HG02938 (cell line): ENCODE results near the gene BTG1.

Experiments used
- ATAC-seq: cut with Tn5 transposase; IDR thresholded peaks from one replicate; pipeline ENCODE4 v1.9.1; 2021; ENCODE audit warnings: mild to moderate bottlenecking, moderate library complexity; ENCODE audit not compliant: unreplicated experiment

BTG1 gene

DNA sequence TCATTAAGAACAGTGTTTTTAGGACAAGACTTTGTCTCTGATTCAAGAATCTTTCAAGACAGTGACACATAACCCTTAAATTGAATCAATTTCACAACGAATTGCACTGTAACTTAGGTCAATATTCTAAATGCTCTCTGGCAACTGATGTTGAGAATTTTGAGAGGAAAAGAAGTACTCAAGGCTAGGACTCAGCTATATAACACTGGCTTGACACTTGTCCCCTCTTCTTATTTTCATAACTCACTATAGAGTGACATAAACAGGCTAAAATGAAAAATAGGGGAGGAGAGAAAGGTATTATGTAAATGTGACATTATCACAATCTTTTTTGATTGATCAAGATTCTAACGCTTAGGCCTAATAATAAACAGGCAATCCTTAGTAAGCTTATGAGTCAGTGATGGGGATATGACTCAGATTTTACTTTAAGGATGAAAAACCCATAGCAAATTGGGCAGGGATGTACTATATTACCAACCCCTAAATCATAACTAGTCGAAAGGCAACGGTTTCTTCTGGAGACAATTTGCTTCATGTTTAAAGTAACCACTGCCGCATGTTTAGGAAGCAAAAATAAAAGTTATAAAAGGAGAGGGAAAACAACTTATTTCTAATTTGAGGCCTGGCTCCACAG, 10.9 kb downstream of the BTG1 start:
- no peak for ATAC-seq

DNA sequence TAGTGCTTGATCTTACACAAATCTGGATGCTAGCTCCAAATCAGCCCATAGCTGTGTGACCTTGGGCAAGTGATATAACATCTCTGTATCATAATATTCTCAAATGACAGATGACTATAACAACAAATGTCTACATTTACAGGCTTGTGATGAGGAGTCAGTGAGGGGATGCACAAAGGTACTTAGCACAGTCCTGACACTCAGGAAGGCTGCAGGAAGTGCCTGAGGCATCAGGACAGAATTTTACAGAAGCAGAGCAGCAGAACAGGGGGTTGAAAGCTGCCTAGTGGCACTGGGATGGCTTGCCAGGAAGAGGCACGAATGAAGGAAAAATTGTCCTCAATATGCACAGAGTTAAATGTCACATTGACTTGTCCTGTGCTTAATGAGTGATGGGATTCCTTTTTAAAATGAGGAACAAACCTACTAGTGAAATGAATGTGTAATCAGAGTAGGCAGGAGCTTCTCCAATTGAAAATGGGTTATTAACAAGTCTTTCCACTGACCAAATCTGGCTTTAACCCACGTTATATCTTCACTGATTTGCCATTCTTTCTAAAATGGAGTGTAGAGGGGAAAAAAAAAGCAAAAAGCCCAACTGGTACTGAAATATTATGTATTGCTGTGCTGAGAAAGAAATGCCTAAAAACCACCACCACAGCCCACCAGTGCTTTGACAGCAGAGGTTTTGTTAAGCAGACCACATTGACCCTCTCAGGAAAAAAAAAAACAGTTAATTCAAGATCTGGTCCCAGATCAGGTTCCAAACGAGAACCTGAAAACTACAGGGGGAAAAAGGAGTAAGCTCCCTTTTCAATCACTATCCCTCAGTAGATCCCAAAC, 11.6 kb downstream of the BTG1 start:
- peak; percentile 40 for ATAC-seq

DNA sequence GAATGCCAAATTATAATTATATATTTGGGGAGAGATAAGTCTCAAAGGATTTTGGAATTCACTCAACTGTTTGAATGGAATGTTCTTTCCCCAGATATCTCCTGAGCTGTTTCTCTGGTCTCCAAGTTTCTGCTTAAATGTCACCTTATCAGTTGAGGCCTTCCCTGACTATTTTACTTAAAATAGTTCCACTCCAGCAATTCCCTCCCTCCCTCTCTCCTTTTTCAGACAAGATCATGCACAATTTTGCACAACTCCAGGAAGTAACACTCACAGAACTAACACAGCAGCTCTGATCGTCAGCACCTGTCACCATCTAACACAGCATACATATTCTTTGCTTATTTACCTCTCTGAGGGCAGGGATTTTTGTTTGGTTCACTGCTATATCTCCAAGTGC, 12.5 kb downstream of the BTG1 start:
- no peak for ATAC-seq

DNA sequence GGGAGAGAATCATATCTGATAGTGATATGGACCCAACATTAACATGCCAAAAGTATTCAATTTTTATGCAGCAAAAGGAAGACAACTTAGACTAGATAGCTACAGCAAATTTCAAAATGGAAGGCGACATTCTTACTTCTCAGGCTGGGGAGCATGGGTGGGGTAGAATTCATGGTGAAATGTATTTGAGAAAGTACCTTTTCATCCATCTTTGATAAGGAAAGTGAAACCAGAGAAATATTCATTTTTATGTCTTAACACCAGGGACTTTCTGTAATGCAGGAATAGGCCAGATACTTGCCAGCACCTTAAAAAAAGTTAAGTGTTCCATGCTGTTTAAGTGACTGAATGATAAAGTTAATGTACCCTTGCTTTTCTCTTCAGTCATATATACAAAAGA, 13.4 kb downstream of the BTG1 start:
- ATAC-seq: no peak

DNA sequence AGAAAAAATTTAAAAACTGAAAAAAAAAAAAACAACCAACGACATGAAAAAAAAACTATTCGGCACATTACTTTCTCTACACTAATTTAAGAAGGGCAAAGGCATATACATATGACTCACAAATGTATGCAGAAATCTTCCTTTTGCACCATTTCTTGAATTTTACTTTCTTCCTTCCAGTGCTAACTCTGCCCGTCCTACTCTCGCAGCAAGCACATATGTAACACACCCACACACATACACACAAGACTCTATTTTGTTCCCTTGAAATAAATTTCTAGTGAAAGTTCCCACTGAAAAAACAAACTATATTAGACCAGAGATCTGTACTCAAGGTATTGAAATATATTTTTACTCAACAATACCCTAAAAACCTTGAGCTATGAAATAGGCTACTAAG, 14.6 kb downstream of the BTG1 start:
- no peak for ATAC-seq

DNA sequence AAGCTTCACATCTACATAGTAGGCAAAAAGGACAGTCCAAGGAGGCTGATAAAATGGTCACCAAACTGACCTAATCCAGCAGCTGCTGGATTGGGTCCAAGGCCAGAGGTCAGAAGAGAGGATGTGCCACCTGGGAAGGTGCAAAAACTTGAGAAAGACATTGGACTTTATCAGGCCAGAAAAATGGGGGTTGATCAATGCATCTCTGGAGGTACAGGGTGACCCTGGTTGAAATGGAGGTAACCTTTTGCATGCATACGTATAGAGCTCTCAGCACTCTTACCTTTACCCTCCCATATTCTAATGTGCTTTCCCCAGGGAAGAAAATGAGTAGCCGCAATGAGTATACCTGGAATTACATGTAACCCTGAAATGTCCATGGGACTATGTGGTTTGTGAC, 16.0 kb downstream of the BTG1 start:
- no peak for ATAC-seq

DNA sequence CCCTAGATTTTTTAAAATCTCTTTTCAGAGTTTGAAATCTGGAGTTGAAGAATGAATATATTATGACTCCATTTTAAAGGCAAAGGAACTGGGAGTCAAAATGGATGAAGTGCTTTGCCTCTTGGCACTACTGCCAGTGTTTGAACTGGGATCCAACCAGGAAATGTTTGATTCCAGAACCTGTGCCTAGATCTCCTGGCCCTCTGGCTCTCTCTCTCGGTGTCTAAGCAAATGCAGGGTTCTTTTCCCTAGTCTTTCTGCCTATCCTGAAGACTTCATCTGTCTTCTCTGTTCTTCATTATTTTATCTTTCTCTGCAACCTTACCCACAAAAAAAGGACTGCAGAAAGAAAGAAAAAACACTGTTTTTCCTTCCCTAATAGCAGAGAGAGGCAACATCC, 17.0 kb downstream of the BTG1 start:
- no peak for ATAC-seq

DNA sequence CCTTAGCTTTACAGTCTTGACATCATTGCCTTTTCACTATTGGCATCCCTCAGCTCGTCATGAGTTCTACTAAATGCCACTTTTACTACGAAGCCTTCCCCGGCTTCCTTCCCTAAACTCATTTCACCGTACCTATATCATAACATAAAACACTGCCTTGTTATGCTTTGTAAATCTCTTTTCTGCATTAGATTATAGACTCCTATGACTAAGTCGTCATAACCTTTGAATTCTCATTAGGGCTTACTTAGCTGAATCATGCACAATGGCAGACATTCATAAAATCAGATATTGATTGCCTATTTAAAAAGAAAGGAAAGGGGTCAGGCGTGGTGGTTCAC, 21.0 kb downstream of the BTG1 start:
- ATAC-seq: no peak

DNA sequence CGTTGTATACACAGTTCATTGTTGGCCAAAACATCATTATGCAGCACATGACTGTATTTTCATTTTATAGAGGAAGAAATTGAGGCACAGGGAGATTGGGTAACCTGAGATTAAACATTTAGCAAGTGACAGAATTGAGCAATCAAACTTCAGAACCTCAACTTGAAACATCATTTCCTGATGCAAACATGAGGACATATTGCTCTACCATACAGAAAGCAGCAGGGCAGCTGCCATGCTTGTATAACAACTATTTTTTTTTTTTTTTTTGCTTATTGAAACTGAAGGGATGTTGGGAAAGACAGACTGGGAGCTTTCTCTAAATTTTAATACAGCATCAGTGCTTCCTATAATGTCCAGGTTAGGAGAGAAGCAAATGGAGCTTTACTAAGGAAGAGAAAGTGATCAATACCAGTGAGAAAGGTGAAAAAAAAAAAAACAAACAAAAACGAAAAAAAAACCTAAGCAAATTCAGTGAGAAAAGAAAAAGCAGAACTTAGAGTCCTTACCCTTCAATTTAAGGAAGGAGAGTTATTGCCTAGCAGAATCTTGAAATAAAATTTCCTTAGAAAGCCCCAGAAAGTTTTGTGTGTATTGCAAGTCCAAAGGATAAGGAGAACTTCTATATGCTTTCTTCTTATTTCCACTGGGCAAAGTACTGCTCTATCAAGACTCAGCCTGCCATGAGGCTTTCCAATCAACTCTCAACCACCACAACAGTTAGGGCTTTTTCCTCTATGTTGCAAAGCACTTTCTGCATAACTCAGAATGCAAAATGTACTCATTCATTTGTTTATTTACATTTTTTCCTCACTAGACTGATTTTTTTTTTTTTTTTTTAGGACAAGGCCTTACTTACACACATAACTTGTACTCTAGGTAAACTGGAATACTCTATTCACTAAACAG, 21.6 kb downstream of the BTG1 start:
- ATAC-seq: no peak

DNA sequence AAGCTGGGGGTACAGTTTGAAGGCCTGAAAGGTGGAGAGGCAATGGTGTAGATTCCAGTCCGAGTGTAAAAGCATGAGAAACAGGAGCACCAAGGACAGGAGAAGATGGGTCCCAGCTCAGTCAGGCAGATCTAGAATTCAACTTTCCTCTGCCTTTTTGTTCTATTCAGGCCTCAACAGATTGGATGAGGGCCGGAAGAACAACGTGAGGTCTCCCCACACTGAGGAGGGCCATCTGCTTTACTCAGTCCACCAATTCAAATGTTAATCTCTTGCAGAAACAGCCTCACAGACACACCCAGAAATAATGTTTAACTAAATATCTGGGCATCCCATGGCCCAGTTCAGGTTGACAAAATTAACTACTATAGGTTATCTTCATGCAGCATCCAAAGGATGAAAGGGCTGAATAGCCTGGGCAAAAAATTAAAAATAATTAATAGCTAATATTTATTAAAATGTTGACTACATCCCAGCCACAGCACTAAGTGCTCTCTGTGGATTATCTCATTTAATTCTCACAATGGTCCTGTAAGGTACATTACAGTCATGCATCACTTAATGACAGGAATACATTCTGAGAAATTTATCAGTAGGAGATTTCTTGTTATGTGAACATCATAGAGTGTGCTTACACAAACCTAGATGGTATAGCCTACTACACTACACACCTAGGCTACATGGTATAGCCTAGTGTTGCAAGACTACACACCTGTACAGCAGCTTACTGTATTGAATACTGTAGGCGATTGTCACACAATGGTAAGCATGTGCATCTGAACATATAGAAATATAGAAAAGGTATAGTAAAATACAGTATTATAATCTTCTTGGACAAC, 22.5 kb downstream of the BTG1 start:
- ATAC-seq: no peak

DNA sequence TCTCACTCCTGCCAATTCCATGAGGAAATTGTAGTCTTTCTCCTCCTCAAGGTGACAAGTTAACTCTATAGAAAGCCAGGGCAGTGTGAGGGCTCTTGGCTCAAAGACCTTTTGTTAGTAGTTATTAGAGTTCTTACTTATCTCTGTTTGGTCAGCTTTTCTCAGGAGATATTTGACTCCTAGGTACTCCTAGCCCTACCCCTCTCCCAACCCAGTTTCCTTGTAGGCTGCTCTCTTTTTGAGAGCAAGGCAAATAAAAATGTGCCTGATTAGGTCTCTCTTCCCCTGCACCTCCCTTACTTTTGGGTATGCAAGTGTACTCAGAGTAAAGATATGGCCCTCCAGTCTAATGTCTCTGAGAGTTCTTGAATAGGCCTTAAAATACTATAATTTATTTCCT, 23.8 kb downstream of the BTG1 start:
- no peak for ATAC-seq

DNA sequence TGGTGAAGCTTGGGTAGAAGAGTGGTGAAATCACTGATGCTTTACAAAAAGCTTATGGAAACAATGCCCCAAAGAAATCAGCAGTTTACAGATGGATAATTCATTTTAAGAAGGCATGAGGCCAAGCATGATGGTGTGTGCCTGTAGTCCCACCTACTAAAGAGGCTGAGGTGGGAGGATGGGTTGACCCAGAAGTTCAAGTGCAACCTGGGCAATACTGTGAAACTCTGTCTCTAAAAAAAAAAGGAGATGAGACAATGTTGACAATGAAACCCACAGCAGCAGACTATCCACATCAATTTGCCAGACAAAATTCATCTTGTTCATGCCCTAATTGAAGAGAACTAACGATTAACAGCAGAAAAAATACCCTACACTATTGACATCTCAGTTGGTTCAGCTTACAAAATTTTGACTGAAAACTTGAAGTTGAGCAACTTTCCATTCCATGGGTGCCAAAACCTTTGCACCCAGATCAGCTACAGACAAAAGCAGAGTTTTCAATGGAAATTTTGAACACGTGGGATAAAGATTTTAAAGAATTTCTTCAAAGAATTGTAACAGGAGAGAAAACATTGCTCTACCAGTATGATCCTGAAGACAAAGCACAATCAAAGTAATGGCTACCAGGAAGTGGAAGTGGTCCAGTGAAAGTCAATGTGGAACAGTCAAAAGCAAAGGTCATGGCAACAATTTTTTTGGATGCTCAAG, 26.7 kb downstream of the BTG1 start:
- no peak for ATAC-seq

DNA sequence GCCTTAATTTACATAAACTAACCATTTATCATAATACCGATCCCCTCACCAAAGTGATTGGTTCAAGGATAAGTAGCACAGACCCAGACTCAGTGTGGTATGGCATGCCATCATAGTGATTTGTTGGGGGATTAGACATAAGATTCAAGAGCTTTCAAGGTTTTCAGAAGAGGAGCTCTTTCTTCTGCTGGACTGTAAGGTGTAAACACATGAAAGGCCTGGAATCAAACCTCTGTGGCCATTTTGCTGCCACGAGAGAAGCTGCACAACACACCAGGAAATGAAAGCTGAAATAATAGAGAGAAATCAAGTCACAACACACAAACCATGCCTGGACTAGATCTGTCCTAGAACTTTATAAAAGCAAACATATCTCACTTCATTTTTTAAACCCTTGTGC, 30.8 kb downstream of the BTG1 start:
- no peak for ATAC-seq

DNA sequence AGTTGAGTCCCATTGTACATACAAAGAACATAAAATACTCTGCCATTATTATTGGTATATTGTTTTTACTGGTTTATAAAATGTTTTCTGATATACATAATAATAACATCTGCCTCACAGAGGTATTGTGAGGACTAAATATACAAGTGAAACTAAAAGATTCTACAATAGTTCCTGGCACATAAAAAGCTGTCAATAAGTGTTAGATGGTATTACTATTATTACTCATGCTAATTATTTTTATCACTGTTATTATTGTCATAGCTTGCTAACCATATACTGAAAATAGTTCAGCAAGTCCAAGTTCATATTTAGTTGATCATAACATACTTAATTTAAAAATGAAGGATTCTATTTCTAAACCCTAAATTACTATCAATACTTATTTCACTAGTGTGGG, 34.4 kb downstream of the BTG1 start:
- ATAC-seq: peak; percentile 92

DNA sequence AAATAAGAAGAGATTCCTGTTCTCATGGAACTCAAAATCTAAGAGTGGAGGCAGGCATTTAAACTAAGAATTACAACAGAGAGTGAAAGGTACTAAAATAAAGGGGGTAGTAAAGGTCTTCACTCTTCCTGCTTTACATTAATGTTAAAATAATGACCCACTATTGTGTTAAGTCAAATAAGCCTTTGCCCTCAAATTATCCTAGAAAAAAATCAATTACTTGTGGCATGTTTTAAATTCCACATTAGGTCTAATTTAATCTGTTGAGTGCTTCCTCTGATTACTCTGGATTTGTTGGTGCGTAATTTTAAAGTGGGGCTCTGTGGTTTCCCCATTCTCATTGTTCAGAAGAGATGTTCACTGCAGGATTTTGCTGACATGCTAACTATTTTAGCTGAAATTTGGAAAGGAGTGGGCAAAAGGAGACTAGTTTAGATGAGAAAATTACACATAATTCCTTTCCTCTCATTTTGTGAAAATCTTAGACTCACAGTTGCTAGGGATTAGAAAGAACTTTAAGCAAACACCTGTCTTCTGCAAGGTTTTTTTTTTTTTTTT, 35.5 kb downstream of the BTG1 start:
- ATAC-seq: no peak

DNA sequence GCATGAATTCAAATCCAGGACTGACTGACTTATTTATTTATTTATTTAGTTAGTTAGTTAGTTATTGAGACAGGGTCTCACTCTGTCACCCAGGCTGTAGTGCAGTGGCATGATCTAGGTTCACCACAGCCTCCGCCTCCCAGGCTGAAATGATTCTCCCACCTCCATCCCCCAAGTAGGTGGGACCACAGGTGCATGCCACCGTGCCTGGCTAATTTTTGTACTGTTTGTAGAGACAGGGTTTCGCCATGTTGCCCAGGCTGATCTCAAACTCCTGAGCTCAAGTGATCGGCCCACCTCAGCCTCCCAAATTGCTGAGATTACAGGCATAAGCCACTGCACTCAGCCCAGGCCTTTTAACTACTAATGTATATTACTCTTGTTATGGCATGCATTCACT, 36.0 kb downstream of the BTG1 start:
- ATAC-seq: no peak

DNA sequence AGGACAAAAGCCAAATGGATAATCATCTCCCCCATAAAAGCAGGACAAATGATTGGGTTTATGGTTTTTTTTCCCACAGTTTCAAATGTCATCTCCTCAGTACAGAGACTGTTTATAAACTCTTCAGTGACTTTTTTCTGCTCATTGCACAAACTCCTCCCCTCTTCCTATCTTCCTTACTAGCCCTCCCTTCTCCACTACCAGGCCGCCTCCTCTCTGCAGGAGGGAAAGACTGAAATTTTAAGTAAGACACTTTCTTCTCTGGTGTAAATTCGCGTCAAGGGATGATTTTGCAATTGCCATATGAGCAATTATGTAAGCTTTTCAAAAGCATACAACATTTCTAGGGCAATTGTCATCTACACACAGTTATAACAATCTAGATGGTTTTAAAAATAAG, 37.0 kb downstream of the BTG1 start:
- ATAC-seq: no peak

DNA sequence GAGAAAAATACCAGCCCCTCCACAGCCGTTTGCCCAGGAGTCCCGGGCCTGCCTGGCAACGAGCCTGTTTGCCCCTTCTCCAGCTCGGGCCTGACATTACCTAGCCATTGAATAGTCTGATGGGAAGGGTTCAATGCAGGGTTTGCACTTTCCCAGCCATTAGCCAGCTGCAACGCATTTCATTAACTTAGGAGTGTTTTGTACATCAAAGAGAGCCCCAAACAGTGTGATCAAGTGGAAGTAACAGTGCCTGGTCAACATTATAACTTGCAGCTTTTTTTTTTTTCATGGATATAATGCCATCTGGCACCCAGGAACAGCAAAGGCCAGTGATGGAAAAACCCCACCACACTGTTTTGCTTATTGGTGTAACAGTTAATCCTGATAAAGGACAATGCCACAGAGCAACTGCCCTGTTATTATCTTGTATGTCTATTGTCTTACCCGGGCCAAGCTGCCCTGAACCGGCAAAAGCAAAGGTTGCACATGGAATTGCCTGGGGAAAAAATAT, 38.0 kb downstream of the BTG1 start:
- ATAC-seq: no peak

DNA sequence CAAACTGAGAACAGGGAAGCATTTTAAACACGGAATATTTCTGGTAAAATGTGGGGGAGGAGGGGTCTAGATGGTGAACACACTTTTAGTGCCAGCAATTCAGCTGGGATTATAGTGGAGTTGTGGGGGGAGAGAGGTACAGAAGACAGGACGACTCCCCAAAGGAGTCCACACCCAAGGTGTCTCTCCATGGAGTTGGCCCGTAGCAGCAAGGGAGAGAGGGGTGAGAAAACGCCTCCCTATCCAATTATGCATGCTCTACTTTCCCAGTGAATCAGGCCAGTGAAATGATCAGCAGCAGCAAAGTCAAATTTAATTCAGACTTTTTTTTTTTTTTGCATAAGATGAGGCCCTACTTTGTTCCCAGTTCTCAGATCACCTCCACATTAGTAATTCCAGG, 38.6 kb downstream of the BTG1 start:
- no peak for ATAC-seq

DNA sequence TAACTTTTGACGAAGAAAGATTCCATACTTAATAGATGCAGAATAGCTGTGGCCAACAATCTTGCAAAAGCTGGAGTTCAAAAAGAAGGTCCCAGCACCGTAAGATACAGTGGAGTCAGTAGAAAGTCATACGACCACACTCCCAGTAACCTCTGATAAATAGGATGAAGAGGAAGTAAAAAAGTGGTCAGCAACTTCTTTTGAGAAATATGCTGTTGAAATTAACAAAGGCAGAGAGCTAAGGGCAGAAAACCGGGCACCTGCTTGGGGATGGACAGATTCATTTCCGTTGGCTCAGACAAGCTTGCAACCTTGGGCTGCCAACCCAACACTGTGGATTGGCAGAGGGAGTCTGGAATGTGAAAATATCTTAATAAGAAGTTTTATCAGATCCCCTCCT, 40.0 kb downstream of the BTG1 start:
- no peak for ATAC-seq
